ENCODE measurements around the gene KCNC1.

DNA sequence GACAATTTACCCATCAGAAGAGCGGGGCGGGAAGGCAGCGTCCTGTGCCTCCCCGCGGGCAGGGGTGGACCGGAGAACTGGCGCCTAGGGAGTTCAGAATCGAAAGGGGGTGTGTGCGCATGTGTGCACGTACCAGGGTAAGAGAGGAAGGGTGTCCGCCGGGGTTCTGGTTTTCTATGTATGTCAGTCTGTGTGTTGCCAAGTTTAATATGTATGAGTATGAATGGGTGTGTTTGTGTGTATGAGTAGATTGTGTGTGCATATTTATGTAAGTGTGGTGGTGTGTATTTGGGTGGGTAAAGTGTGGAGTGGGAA lies 2.0 kb downstream of the KCNC1 start:
- TF ChIP-seq GATA3 (IDR thresholded peaks at IDR 0.05; ENCODE audit: low read depth, low read length) (no peak), GATA2 (IDR thresholded peaks at IDR 0.05; ENCODE audit: low read depth, low read length) (no peak)

Data from SH-SY5Y (cell line).